ENCODE results near the gene ENOX1.

DNA sequence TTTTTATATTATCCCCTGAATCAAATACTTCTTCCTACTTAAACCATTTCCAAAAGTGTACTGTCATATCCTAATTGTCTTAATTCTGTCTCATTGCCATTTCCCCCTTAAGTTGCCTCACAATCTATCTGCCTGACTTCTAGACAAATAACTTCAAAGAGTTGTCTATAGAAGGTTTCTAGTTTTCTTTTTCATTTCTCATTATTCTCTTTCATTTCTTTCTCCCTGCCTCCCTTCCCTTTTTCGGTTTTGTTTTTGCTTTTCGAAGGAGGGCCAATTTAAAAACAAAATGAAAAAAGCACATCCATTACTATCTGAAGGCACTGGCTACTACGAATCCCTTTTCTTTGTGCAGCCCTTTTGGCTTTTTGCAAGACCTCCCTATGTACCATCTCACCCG is 396.2 kb downstream of the ENOX1 start:
- TF ChIP-seq, protein P1, sequence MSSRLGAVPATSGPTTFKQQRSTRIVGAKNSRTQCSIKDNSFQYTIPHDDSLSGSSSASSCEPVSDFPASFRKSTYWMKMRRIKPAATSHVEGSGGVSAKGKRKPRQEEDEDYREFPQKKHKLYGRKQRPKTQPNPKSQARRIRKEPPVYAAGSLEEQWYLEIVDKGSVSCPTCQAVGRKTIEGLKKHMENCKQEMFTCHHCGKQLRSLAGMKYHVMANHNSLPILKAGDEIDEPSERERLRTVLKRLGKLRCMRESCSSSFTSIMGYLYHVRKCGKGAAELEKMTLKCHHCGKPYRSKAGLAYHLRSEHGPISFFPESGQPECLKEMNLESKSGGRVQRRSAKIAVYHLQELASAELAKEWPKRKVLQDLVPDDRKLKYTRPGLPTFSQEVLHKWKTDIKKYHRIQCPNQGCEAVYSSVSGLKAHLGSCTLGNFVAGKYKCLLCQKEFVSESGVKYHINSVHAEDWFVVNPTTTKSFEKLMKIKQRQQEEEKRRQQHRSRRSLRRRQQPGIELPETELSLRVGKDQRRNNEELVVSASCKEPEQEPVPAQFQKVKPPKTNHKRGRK (CRISPR knock-in tag; IDR thresholded peaks at IDR 0.05; ENCODE audit: borderline replicate concordance) = no peak
- TF ChIP-seq, protein P2, sequence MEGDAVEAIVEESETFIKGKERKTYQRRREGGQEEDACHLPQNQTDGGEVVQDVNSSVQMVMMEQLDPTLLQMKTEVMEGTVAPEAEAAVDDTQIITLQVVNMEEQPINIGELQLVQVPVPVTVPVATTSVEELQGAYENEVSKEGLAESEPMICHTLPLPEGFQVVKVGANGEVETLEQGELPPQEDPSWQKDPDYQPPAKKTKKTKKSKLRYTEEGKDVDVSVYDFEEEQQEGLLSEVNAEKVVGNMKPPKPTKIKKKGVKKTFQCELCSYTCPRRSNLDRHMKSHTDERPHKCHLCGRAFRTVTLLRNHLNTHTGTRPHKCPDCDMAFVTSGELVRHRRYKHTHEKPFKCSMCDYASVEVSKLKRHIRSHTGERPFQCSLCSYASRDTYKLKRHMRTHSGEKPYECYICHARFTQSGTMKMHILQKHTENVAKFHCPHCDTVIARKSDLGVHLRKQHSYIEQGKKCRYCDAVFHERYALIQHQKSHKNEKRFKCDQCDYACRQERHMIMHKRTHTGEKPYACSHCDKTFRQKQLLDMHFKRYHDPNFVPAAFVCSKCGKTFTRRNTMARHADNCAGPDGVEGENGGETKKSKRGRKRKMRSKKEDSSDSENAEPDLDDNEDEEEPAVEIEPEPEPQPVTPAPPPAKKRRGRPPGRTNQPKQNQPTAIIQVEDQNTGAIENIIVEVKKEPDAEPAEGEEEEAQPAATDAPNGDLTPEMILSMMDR (IDR thresholded peaks at IDR 0.05) = no peak
- TF ChIP-seq MYBL2 (CRISPR knock-in tag; IDR thresholded peaks at IDR 0.05) (no peak), ELF4 (CRISPR knock-in tag; IDR thresholded peaks at IDR 0.05; ENCODE audit: low read depth) (no peak), CBFB (CRISPR knock-in tag; IDR thresholded peaks at IDR 0.05; ENCODE audit: low read depth) (no peak), ZNF263 (CRISPR knock-in tag; IDR thresholded peaks at IDR 0.05; ENCODE audit: low read depth) (no peak)
